HuH-7.5 (cell line): Measurements from ENCODE around the gene MRPL12.

Experiments used
- DNase-seq: peaks from one replicate; pipeline ENCODE4 v3.0.0; 2011; ENCODE audit warnings: low spot score

The MRPL12 gene

GRCh38 chr17:81701288-81702071 lies 1.7 kb upstream of the MRPL12 start:
- peak; percentile 59 for DNase-seq

DNA sequence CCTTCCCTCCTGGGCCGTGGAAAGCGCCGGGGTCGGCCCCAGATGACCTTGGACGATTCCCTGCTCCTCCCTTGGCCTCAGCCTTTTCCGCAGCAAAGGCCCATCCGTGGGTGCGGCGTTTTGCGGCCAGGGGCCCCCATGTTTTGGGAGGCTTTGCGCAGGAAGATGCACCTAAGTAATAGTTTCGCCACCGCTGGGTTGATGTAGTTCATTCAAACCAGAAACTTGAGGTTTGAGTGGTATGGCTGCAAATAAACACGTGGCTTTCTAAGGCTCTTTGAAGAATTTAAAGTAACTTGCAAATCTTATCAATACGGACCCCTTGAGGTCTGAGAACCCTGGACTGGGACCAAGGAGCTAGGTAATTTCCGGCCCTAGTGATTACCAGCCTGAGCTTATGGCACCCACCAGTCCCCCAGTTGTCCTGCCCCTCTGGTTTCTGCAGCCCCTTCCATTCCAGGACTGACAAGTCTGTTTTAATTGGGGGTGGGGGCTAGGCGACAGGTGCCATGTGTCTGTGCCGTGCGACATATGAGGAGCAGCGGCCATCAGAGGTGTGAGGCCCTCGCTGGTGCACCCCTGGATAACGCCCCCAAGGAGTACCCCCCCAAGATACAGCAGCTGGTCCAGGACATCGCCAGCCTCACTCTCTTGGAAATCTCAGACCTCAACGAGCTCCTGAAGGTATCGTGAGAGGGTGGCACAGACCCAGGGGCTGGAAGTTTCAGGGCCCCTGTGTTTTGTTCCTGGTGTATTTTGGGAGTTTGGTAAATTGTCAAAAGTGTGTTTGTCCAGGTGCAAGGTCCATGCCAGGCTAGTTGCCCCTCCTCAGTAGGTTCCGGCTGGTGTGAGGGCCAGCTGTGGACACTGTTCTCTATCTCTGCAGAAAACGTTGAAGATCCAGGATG lies 834 bp downstream of the MRPL12 start:
- no peak for DNase-seq

GRCh38 chr17:81705518-81706231 lies 2.5 kb downstream of the MRPL12 start:
- no peak for DNase-seq

GRCh38 chr17:81706232-81706611 lies 3.1 kb downstream of the MRPL12 start:
- DNase-seq, result no peak

- no peak for DNase-seq
Observed at GRCh38 chr17:81706757-81707624, 3.8 kb downstream of the MRPL12 start.

DNA sequence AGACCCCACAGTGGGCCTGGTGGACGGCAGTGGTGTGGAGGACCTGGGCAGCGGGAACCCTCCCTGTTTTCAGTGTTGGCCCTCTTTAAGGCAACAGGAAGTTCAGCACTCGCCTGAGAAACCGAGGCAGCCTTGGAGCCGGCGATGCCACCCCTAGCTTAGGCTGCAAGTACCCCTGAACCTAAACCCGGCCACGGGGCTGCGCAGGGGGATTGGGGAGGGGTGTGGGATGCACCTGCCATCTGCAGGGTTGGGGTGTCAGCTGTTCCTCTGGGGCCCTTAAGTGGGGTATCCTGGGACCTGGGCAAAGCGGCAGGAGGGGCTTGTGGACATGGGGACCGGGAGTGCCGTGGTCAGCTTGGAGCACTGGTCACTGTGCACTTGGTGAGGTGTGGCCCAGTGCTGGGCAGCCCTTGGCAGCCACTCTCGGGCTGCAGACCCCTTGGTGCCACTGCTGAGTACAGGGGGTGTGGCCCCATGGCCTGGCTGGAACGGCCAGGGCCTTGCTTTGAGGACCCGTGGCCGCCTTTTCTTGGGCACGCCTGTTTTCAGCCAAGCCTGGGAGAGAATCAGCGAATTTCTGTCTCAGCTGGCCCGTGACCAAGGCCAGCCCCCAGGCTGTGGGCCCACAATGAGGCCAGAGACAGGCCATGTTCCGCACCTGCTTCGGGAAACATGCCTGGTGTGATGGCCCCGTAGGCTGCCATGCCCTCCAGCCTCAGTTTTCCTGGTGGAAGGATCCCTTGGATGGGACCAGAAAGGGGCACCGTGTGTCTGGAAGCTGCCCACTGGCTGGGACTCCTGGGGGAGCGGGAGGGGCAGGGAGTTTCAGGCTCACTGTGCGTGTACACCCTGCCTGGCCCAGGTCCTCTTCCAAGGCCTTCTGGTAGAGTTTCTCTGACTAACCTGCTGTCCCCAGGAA lies 4.8 kb downstream of the MRPL12 start:
- no peak for DNase-seq

DNA sequence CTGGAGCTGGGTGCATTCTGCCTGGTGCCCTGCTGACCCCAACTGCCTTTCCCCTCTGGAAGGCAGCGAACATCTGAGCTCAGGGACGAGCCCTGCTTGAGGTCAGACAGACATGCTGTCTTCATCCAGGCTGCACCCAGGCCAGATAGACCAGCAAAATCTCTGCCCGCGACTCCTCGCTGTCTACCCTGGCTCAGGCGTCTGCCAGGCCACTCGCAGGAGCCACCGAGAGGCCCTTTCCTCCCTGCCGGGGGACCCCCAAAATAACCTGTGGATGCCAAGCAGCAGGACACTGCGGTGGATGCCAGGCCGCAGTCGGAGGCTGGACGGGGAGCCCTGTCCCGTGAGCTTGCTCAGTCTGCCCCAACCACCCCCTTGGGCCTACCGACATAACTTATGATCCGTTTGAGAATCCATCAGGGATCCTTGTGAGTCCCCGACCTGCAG lies 5.6 kb downstream of the MRPL12 start:
- no peak for DNase-seq

GRCh38 chr17:81710514-81711308 lies 7.5 kb downstream of the MRPL12 start:
- DNase-seq, result no peak

DNA sequence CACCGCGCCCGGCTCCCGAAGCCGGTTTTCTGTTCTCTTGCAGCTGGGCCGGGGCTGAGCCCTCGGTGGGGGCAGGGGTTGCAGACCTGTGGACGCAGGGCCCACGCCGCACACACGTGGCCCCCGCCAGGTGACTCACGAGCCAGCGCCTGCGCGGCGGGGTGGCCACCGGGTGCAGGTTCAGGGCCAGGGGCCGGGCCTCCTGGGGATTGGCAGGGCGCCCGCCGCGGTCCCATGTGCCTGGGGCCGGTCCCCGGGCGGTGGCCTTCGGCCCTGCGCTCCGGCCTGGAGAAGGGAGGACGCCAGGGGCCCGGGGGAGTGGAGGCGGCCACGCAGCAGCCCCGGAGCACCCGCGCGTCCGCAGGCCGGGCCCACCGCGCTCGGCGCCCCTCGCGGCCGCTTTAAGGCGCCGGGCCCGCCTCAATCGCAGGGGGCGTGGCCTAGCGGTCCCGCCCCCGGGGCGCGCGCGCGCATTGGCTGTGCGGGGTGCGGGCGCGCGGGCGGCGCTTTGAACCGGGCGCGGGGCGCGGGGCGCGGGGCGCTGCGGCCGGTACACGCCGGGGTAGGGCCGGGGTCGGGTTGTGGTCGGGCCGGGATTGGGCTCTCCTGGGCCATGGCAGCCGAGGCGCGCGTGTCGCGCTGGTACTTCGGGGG lies 8.8 kb downstream of the MRPL12 start, which contains the start of gene SLC25A10:
Gene SLC25A10, plus strand, starts transcription at position 471 of the 654 bp plus-strand sequence. Its CDS starts 143 bp downstream, at position 614.
- peak; percentile 94 for DNase-seq

DNA sequence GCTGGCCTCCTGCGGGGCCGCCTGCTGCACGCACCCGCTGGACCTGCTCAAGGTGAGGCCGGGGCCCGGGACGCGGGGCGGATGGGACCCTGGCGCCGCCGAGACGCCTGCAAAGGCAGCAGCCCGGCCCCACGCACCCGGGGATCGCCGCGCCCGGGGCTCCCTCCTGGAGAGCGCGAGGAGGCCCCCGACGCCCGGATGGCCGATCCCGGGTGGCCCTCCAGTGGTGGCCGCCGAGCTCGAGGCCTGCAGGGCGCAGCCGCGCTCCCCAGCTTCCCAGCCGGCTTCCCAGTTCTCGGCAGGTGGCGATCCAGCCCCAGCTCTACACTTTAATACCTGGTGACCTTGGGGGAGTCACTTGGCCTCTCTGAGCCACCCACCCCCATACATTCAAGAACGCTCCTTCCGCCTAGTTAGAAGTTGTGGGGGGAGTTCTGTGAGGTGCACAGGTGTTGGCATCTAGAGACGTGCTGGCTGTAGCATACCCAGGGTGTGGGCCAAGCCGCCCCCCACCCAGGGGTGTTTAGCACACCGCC lies 9.4 kb downstream of the MRPL12 start:
- peak; percentile 85 for DNase-seq

DNA sequence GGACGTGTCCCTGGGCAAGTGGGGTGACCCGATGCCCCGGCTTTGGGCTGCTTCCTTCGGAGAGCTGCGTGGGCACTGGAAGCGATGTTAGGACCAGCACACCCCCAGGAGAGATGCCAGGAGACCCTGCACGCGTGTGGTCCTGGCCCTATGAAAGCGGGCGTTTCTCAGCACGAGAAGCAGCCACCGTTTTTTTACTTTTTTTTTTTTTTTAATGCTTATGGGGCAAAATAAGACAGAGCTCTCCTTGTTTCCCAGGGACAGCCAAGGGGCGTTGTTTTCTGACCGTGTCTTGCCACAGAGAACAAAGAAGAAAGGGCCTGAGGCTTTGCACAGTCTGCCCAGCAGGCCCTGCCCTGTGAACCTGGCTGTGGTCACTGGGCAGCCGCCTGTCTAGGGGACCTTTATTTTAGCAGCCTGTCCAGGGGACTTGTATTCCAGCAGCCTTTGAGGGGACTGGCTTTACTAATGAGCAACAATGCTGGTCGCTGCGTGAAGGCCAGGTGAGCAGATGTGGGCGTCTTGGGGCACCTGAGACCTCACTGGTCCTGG lies 9.9 kb downstream of the MRPL12 start:
- no peak for DNase-seq

DNA sequence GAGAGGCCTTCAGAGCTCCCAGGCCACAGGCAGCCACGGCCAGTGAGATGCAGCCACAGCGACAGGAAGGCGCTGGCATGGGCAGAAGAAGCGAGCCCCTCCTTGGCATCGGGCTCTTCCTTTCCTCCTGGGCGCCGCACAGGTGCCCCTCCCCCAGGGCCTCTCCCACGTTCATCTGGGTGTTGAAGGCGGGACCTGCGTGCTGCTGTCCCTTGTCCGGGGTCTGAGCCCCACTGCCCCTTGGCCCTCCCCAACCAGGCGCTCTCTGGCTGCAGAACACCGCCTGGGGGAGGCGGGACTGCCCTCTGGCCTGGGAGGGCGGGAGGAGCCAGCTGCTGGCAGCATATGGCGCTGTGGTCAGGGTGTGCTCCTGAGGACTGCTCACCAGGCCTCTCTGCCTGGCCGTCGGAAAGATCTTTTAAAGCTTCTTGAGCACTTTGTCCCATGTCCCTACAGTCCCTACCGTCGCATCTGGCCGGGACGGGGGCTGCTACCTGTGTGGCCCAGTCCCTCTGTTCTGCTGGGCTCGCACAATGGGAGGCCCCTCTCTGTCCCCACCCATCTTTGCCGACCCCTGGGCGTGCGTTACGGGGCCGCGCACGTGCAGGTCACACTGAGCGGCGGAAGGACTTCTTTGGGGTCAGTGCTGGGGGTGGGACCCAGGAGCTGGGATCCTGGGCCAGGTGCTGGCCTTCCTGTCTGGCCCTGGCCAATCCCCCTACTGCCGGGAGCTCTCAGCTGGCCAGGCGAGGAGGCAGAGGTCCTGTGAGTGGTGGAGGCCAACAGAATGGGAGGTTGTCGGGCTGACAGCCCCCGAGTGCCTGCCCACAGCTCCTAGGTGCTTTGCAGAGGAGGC lies 10.6 kb downstream of the MRPL12 start:
- DNase-seq, result no peak

DNA sequence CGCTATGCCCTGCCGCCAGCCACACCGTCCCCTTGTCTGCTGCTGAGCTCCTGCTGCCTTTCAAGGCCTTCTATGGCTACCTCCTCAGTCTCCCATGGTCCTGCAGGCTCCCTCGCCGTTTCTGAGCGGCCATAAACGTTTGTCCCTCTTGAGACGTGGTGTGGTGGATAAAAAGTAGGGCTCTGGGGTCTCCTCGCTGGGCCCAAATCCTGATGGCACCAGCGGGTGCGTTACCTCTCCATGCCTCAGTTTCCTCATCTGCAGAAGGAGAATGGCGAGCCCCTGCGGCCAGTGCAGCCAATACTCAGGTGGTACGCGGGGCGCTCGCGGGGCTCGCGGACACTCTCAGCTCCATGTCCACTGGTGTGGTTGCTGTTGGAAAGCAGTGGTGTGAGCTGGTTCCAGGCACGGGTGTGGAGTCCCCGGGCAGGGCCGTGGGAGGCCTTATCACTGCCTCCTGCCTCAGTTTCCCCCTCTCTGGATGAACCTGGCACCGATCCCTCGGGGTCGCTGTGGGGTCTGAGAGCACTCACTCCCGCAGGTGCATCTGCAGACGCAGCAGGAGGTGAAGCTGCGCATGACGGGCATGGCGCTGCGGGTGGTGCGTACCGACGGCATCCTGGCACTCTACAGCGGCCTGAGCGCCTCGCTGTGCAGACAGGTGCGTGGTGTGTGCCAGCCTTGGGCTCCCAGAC lies 11.4 kb downstream of the MRPL12 start:
- no peak for DNase-seq

GRCh38 chr17:81715107-81715871 lies 12.1 kb downstream of the MRPL12 start:
- DNase-seq, result no peak

DNA sequence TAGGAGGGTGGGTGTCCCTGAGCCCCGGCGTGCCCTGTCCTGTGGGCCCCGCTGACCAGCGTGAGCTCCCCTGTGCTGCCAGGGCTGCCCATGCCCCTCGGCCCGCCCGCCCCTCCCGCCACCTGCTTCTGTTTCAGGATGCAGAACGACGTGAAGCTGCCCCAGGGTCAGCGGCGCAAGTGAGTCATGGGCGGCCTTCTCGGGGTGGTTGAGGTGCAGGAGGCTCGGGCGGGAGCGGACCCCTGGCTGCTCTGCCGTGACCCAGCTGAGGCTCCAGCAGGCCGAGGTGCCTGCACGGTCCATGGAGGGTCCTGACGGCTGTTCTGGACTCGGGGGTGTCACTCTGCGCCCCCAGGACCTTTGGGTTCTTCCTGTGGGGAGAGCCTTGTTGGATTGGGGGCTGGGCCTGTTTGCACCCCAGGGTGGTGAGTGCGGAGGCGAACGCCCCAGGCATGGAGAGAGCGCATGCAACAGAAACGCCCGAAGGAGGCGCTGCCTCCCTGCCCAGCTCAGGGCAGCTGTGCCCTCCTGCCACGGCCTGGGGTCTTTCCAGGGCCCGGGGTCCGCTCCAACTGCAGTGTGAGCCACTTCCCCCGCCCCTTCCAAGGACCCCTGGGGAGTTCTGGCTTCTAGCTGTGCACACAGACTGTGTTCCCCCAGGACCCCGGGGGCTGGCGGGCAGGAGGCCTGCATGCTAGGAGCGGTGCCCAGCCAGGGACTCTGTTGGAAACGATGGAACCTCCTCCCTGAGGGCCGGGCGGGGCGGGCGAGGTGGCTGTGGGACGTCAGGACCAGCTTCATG lies 12.9 kb downstream of the MRPL12 start:
- no peak for DNase-seq
